SW 1271 (cell line): ENCODE data around the gene GRID1.

ENCODE experiments used
- DNase-seq, 2 experiments: peaks; one replicate each; lab custom pipeline; 2025; lab: John Stamatoyannopoulos, UW

GRID1 gene

GRCh38 chr10:85922356-85923129 is 444.1 kb downstream of the GRID1 start:
- DNase-seq, result no peak

- DNase-seq, result no peak
Measured at GRCh38 chr10:85921789-85922188, 444.8 kb downstream of the GRID1 start.

GRCh38 chr10:85920311-85920710 is 446.3 kb downstream of the GRID1 start:
- DNase-seq, result no peak

GRCh38 chr10:85919491-85920021 is 447.0 kb downstream of the GRID1 start:
- no peak for DNase-seq

GRCh38 chr10:85918371-85918770 is 448.2 kb downstream of the GRID1 start:
- no peak for DNase-seq

GRCh38 chr10:85917601-85918000 is 449.0 kb downstream of the GRID1 start:
- DNase-seq, result no peak

- no peak for DNase-seq
Measured at GRCh38 chr10:85916994-85917573, 449.5 kb downstream of the GRID1 start.

GRCh38 chr10:85916286-85916685 is 450.3 kb downstream of the GRID1 start:
- no peak for DNase-seq

GRCh38 chr10:85915245-85915846 is 451.2 kb downstream of the GRID1 start:
- DNase-seq, result no peak

GRCh38 chr10:85914720-85915119 is 451.9 kb downstream of the GRID1 start:
- DNase-seq, result no peak

- DNase-seq, result no peak
Measured at GRCh38 chr10:85908462-85908861, 458.1 kb downstream of the GRID1 start.

GRCh38 chr10:85902051-85902450 is 464.5 kb downstream of the GRID1 start:
- no peak for DNase-seq

- DNase-seq, result no peak
Measured at GRCh38 chr10:85901599-85901998, 465.0 kb downstream of the GRID1 start.

GRCh38 chr10:85900487-85900886 is 466.1 kb downstream of the GRID1 start:
- DNase-seq, result no peak

- no peak for DNase-seq
Measured at GRCh38 chr10:85900061-85900460, 466.5 kb downstream of the GRID1 start.

- no peak for DNase-seq
Measured at GRCh38 chr10:85891472-85891871, 475.1 kb downstream of the GRID1 start.

GRCh38 chr10:85888559-85888958 is 478.0 kb downstream of the GRID1 start:
- DNase-seq, result no peak

GRCh38 chr10:85888004-85888403 is 478.6 kb downstream of the GRID1 start:
- DNase-seq, result no peak

- DNase-seq, result no peak
Measured at GRCh38 chr10:85874208-85874607, 492.4 kb downstream of the GRID1 start.

- no peak for DNase-seq
Measured at GRCh38 chr10:85873063-85873462, 493.5 kb downstream of the GRID1 start.

- DNase-seq, result no peak
Measured at GRCh38 chr10:85868627-85869499, 497.7 kb downstream of the GRID1 start.

- no peak for DNase-seq
Measured at GRCh38 chr10:85864868-85865526, 501.6 kb downstream of the GRID1 start.
